ENCODE results near the gene CHSY1.

GRCh38 chr15:101225658-101226057 lies 26.2 kb downstream of the CHSY1 start:
- no peak for TF ChIP-seq POLR2A (IDR thresholded peaks at IDR 0.05)
- TF ChIP-seq, protein P1, sequence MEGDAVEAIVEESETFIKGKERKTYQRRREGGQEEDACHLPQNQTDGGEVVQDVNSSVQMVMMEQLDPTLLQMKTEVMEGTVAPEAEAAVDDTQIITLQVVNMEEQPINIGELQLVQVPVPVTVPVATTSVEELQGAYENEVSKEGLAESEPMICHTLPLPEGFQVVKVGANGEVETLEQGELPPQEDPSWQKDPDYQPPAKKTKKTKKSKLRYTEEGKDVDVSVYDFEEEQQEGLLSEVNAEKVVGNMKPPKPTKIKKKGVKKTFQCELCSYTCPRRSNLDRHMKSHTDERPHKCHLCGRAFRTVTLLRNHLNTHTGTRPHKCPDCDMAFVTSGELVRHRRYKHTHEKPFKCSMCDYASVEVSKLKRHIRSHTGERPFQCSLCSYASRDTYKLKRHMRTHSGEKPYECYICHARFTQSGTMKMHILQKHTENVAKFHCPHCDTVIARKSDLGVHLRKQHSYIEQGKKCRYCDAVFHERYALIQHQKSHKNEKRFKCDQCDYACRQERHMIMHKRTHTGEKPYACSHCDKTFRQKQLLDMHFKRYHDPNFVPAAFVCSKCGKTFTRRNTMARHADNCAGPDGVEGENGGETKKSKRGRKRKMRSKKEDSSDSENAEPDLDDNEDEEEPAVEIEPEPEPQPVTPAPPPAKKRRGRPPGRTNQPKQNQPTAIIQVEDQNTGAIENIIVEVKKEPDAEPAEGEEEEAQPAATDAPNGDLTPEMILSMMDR (IDR thresholded peaks at IDR 0.05) = no peak
